Measurements from ENCODE around the gene PQBP1. TPM values are rescaled to one million over a fixed set of nuclear protein-coding genes. Genes with fewer than 3 reads are reported as not detected.

Gene PQBP1
- total RNA-seq, 1 donor from 2014 or later = 114 TPM

- peaks cover 79% of the 10 kb centered on the region for H3K4me1 Mint-ChIP-seq
- peak; percentile 80 for DNase-seq
- peaks cover 55% of the 10 kb centered on the region for H3K36me3 Mint-ChIP-seq (ENCODE audit: low read depth)
- intact Hi-C loops (cut with micrococcal nuclease) = loop anchor here (5.0 kb wide), 1 partner anchor 333 kb away; no protein-coding TSS in a partner anchor
- H3K27me3 Mint-ChIP-seq = no peaks in the 10 kb centered on the region
- no peaks in the 10 kb centered on the region for H3K9me3 Mint-ChIP-seq
- peak overlapping the region; percentile 82 for H3K4me3 Mint-ChIP-seq
- H3K27ac Mint-ChIP-seq = peak overlapping the region; percentile 96
These were observed 41.9 kb downstream of the PQBP1 start for GRCh38 chrX:48939524-48940228.

- Mint-ChIP-seq H3K36me3 (ENCODE audit: low read depth) (peaks cover 47% of the 10 kb centered on the region), H3K9me3 (no peaks in the 10 kb centered on the region), H3K27ac (peak overlapping the region; percentile 96), H3K4me1 (peaks cover 71% of the 10 kb centered on the region), H3K4me3 (peak overlapping the region; percentile 44), H3K27me3 (no peaks in the 10 kb centered on the region)
- intact Hi-C loops (cut with micrococcal nuclease) = no loop called here
- DNase-seq = peak; percentile 65
These were observed 42.8 kb downstream of the PQBP1 start for GRCh38 chrX:48940404-48940955.

GRCh38 chrX:48942895-48943294 is 45.2 kb downstream of the PQBP1 start:
- peaks cover 37% of the 10 kb centered on the region for H3K36me3 Mint-ChIP-seq (ENCODE audit: low read depth)
- intact Hi-C loops (cut with micrococcal nuclease) = loop anchor here (1.0 kb wide), 1 partner anchor 26 kb away; no protein-coding TSS in a partner anchor
- H3K4me3 Mint-ChIP-seq = peak overlapping the region; percentile 76
- peak overlapping the region; percentile 89 for H3K27ac Mint-ChIP-seq
- H3K4me1 Mint-ChIP-seq = peaks cover 57% of the 10 kb centered on the region
- H3K9me3 Mint-ChIP-seq = no peaks in the 10 kb centered on the region
- no peak for DNase-seq
- H3K27me3 Mint-ChIP-seq = no peaks in the 10 kb centered on the region

GRCh38 chrX:48945517-48946348 is 48.0 kb downstream of the PQBP1 start:
- intact Hi-C loops (cut with micrococcal nuclease) = no loop called here
- peaks cover 34% of the 10 kb centered on the region for H3K4me1 Mint-ChIP-seq
- H3K36me3 Mint-ChIP-seq (ENCODE audit: low read depth) = peaks cover 33% of the 10 kb centered on the region
- no peaks in the 10 kb centered on the region for H3K9me3 Mint-ChIP-seq
- H3K4me3 Mint-ChIP-seq = peak overlapping the region; percentile 39
- H3K27ac Mint-ChIP-seq = peak overlapping the region; percentile 36
- DNase-seq = peak; percentile 85
- H3K27me3 Mint-ChIP-seq = no peaks in the 10 kb centered on the region

GRCh38 chrX:48948589-48948988 is 50.9 kb downstream of the PQBP1 start:
- intact Hi-C loops (cut with micrococcal nuclease) = no loop called here
- Mint-ChIP-seq H3K9me3 (no peaks in the 10 kb centered on the region), H3K27me3 (no peaks in the 10 kb centered on the region), H3K36me3 (ENCODE audit: low read depth) (peaks cover 13% of the 10 kb centered on the region), H3K4me1 (peaks cover 18% of the 10 kb centered on the region), H3K4me3 (no peak overlapping the region), H3K27ac (no peak overlapping the region)
- no peak for DNase-seq

Other genes starting within 250 kb of the PQBP1 start
- gene WAS, start 214.1 kb upstream of the PQBP1 start, total RNA-seq = 99.0 and 104 TPM in 2 replicates
- 27.6 and 32.2 TPM in 2 replicates for gene SUV39H1, start 201.2 kb upstream of the PQBP1 start, total RNA-seq
- gene GLOD5, start 136.2 kb upstream of the PQBP1 start, total RNA-seq = not detected in 2 replicates
- gene GATA1, start 111.3 kb upstream of the PQBP1 start, total RNA-seq = not detected in 2 replicates
- 50.6 and 55.2 TPM in 2 replicates for gene HDAC6, start 95.9 kb upstream of the PQBP1 start, total RNA-seq
- not detected in 2 replicates for gene ERAS, start 71.4 kb upstream of the PQBP1 start, total RNA-seq
- 0.33 TPM in 1 of 2 replicates, not detected in the other for gene PCSK1N, start 62.3 kb upstream of the PQBP1 start, total RNA-seq
- 72.0 and 75.1 TPM in 2 replicates for gene TIMM17B, start 162 bp upstream of the PQBP1 start, total RNA-seq
- 19.5 and 22.8 TPM in 2 replicates for gene SLC35A2, start 13.7 kb downstream of the PQBP1 start, total RNA-seq
- 391 and 394 TPM in 2 replicates for gene PIM2, start 21.1 kb downstream of the PQBP1 start, total RNA-seq
- 76.2 and 76.7 TPM in 2 replicates for gene OTUD5, start 59.7 kb downstream of the PQBP1 start, total RNA-seq
- gene KCND1, start 73.9 kb downstream of the PQBP1 start, total RNA-seq = 2.5 and 3.5 TPM in 2 replicates
- 85.7 and 87.3 TPM in 2 replicates for gene GRIPAP1, start 104.3 kb downstream of the PQBP1 start, total RNA-seq
- 28.8 and 30.8 TPM in 2 replicates for gene TFE3, start 145.4 kb downstream of the PQBP1 start, total RNA-seq
- 4.4 and 4.5 TPM in 2 replicates for gene CCDC120, start 161.1 kb downstream of the PQBP1 start, total RNA-seq
- 12.5 and 15.9 TPM in 2 replicates for gene PRAF2, start 176.1 kb downstream of the PQBP1 start, total RNA-seq
- gene WDR45, start 182.0 kb downstream of the PQBP1 start, total RNA-seq = 38.7 and 40.8 TPM in 2 replicates
- gene GPKOW, start 225.8 kb downstream of the PQBP1 start, total RNA-seq = 24.7 TPM in 2 replicates

Measured in activated CD4-positive, alpha-beta T cell treated with anti-CD3 and anti-CD28 coated beads, Interleukin-2, amount 10 ng/mL, durations not matched to agents 24 days and 14 days (primary cell).